ENCODE measurements around the gene VAMP2. TPM values are rescaled to one million over a fixed set of nuclear protein-coding genes. Genes with fewer than 3 reads are reported as not detected.

The VAMP2 gene
- total and polyA plus RNA-seq, 9 of the 15 experiments (the other 6 are each of a cell fraction or from before 2014, with no cell fraction given) = 2.3 to 31.8 (median 6.0) TPM

- 35% methylated on average over 17 of the region's 20 CpGs for WGBS (ENCODE audit: insufficient coverage, low coverage, missing lambda C conversion rate)
- H3K9ac ChIP-seq (ENCODE audit: insufficient read depth in 1 of 2, low read depth in 2 of 2, low read length in 2 of 2) = peak overlapping the region in 1 of 2 experiments; percentile 48; a peak in 2 of 4 replicates
- peak; percentile 89 for FAIRE-seq
- peak; percentile 47 for ATAC-seq
- H3K79me2 ChIP-seq (ENCODE audit: control insufficient read depth, insufficient read depth, low read length) = peaks cover 45% of the 10 kb centered on the region
- H3K36me3 ChIP-seq (ENCODE audit: control insufficient read depth, insufficient read depth, low read length) = peaks cover 29% of the 10 kb centered on the region; the same call in 2 of the 3 replicates
- BruUV-seq (replicated peaks) = no TSS peak
- in situ Hi-C loops (cut with MboI) = no loop called here
- H3K27me3 ChIP-seq (ENCODE audit: control insufficient read depth in 2 of 2, insufficient read depth in 2 of 2, low read length in 2 of 2) = no peaks in the 10 kb centered on the region
- peaks cover 40 to 66% of the 10 kb centered on the region in 2 experiments for H3K4me1 ChIP-seq (replicated peaks in 1 of 2; ENCODE audit: control insufficient read depth in 2 of 2, insufficient read depth in 2 of 2, low read length in 2 of 2)
- H3K4me2 ChIP-seq (ENCODE audit: insufficient read depth, low read length) = peak overlapping the region; percentile 24
- H3K27ac ChIP-seq (ENCODE audit: extremely low read depth, low read depth, low read length) = peak overlapping the region; percentile 74
- 0 out of 2 replicates have a peak, but pooled peaks cover 12% of the 10 kb centered on the region for H4K20me1 ChIP-seq (replicated peaks; ENCODE audit: control insufficient read depth, insufficient read depth, low read length)
- 0 out of 2 replicates have a peak overlapping the region, but pooled peaks have one; percentile 19 for H2AFZ ChIP-seq (ENCODE audit: low read depth, low read length)
- no peaks in the 10 kb centered on the region for H3K9me3 ChIP-seq (replicated peaks; ENCODE audit: control insufficient read depth, insufficient read depth, low read depth, low read length)
- H3K9me1 ChIP-seq (ENCODE audit: control insufficient read depth, insufficient read depth, low read length) = peaks cover 5% of the 10 kb centered on the region
- intact Hi-C loops (cut with micrococcal nuclease) = no loop called here
- no peak overlapping the region for H3K4me3 ChIP-seq
- peak; percentile 45 to 89 (median 62) for DNase-seq (ENCODE audit: extremely low read depth in 1 of 4, low spot score in 3 of 4)
- POLR2A ChIA-PET = interaction anchor here (0.6 to 8.6 kb wide), 3 partner anchors 10 to 13 kb away, joined by 4 to 105 read pairs (median 5); no protein-coding TSS in a partner anchor
- CTCF ChIA-PET (ENCODE audit: low intra/inter-chr PET ratio) = interaction anchor here (0.6 to 1.1 kb wide), 3 partner anchors 20 to 27 kb away, joined by 3 to 4 read pairs (median 3); no protein-coding TSS in a partner anchor
- TF ChIP-seq MBD2 (IDR thresholded peaks at IDR 0.05; ENCODE audit: borderline replicate concordance, low read depth) (no peak), TSC22D4 (tag; IDR thresholded peaks at IDR 0.05) (no peak), PHF20 (IDR thresholded peaks at IDR 0.05; ENCODE audit: partially characterized antibody) (no peak), CHCHD3 (CRISPR knock-in tag; IDR thresholded peaks at IDR 0.05) (no peak), FOS (IDR thresholded peaks at IDR 0.05; ENCODE audit: extremely low read depth, insufficient read length) (no peak), ZNF655 (CRISPR knock-in tag; IDR thresholded peaks at IDR 0.05) (no peak), ESRRA (IDR thresholded peaks at IDR 0.05; ENCODE audit: borderline replicate concordance, low read depth) (peak; percentile 93), CEBPZ (IDR thresholded peaks at IDR 0.05; ENCODE audit: borderline replicate concordance, low read depth, low read length) (no peak), ETV5 (CRISPR knock-in tag; IDR thresholded peaks at IDR 0.05; ENCODE audit: low read depth) (no peak), BRD4 (IDR thresholded peaks at IDR 0.05) (no peak)
- TF ChIP-seq, protein P1, sequence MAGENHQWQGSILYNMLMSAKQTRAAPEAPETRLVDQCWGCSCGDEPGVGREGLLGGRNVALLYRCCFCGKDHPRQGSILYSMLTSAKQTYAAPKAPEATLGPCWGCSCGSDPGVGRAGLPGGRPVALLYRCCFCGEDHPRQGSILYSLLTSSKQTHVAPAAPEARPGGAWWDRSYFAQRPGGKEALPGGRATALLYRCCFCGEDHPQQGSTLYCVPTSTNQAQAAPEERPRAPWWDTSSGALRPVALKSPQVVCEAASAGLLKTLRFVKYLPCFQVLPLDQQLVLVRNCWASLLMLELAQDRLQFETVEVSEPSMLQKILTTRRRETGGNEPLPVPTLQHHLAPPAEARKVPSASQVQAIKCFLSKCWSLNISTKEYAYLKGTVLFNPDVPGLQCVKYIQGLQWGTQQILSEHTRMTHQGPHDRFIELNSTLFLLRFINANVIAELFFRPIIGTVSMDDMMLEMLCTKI (IDR thresholded peaks at IDR 0.05; ENCODE audit: partially characterized antibody) = no peak
- TF ChIP-seq, protein P2, sequence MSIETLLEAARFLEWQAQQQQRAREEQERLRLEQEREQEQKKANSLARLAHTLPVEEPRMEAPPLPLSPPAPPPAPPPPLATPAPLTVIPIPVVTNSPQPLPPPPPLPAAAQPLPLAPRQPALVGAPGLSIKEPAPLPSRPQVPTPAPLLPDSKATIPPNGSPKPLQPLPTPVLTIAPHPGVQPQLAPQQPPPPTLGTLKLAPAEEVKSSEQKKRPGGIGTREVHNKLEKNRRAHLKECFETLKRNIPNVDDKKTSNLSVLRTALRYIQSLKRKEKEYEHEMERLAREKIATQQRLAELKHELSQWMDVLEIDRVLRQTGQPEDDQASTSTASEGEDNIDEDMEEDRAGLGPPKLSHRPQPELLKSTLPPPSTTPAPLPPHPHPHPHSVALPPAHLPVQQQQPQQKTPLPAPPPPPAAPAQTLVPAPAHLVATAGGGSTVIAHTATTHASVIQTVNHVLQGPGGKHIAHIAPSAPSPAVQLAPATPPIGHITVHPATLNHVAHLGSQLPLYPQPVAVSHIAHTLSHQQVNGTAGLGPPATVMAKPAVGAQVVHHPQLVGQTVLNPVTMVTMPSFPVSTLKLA (conservative IDR thresholded peaks at IDR 0.05) = no peak
Measured at GRCh38 chr17:8158267-8159031, 4.3 kb downstream of the VAMP2 start.
